HG03280 (cell line): ENCODE data around the gene USH1C.

Experiments used
- ATAC-seq: cut with Tn5 transposase; IDR thresholded peaks from one replicate; pipeline ENCODE4 v1.9.1; 2021; ENCODE audit warnings: mild to moderate bottlenecking, moderate library complexity; ENCODE audit not compliant: unreplicated experiment

Gene USH1C

DNA sequence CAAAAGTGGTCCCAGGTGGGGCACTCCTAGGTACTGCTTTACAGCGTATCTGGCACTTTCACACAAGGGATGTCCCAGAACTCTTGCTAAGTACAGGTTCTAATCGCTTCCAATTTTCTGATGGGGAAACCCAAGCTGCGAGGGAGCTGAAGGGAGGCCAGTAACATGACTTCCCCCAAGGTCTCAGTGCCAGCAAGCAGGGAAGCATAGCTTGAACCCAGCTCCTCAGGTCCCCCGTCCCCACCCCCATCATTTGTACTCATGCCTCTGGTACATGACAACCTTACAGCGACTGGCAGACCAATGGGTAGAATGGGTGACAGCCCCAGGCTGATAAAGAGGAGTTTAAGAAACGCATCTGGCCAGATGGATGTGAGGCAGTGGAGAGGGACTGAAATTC is 66.9 kb downstream of the USH1C start:
- no peak for ATAC-seq

DNA sequence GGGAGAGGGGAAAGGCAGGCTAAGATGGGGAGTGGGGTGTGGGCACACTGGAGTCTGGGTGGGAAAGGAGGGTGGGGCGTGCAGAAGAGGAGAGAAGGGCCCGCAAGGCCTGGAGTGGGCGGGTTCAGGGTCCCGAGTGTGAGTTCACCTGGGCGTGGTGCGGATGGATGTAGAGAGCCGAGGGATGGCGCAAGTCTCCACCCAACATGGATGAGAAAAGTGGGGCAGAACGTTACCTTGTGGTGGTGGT is 67.2 kb downstream of the USH1C start:
- no peak for ATAC-seq

DNA sequence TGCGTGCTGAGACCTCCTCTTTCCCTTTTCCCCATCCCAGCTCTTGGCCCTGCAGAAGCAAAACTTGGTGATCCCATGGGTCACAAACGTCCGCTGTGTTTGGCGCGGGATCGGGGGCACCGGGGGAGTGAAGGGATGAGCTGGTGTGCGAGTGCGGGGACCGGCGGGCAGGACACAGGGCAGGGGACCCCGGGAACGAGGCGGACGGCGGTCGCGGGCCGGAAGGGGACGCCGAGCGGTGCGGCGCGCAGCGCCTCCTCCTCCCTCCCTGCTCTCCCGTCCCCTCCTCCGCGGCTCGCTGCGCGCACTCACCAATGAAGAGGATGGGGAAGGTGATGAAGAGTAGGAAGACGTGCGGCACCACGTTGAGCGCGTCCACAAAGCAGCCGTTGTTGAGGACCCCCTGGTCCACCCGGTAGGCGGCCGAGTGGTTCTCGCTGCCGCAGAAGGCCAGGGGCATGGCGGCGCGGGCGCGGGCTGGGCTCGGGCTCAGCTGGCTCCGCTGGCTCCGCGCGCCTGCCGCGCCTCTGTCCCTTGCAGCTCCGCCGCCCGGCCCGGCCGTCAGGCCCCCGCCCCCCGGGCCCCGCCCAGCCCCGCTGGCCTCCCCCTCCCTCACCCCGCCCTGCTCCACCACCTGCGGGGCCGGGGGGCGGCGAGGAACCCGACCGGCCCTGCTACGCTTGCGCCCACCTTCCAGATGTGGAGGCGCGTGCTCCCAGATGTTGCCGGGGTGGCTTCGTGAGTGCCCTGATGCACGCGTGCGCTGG is 67.7 kb downstream of the USH1C start, which contains the start of gene ABCC8:
Gene ABCC8 (minus strand): TSS at position 529 of the 767 bp plus-strand sequence. CDS start 69 bp downstream, at position 460.
- no peak for ATAC-seq

DNA sequence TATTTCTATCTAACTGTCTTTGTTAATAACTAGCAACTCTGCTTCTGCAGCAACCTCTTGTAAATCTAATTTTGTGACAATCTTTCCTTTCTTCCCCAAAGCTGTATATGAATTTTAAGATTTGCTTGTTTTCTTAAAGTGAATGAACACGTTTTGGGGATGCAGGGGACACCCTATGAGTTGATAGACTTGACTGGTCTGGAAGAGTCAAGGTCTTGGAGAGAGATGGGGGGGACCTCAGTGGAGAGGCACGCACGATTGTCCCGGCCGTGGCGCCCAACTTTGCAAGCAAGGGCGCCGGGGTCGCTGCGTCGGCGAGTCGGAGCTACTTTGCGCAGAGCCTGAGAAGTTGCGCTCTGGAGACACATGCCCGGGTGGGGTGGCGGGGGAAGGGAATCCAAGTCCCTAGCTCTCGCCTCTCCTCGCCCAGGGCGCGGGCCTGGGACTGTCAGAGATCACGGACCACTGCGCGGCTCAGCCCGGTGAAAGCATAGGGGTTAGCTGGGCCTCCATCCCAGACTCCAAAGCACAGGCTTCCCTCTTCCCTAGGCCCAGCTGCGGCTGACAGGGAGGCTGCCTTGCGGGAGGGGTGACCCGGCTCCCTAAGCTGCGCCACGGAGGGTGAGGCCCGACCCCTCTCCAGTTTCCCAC is 68.4 kb downstream of the USH1C start:
- no peak for ATAC-seq

DNA sequence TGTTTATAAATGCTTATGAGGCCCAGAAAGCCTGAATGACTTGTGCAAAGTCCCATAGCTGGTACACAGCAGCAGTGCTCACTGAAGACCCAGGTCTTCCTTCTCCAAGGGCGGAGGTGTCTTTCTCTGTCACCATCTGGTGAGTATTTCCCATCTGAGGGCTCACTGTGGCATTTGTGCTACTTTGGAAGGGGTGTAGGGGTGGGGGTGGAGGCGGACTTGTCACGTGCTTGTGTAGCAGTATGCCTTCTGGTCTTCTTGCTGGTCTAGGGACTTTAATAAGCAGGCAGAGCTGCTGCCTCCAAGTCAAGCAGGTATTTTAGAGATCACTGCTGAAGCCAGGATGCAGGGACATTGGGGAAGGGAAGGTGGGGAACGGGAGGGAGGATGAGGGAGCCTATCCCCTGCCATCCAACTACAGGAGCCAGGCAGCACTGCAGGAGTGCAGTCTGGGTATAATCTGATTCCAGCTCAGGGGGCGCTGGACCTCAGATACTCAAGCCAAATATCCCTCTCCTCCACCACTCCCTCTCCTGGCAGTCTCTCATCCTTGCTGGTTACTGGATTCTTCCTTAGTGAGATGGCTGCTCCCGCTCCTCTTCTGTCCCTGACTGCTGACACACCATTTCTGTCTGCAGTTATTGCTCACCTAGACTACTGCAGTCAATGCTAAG is 71.0 kb downstream of the USH1C start:
- no peak for ATAC-seq

DNA sequence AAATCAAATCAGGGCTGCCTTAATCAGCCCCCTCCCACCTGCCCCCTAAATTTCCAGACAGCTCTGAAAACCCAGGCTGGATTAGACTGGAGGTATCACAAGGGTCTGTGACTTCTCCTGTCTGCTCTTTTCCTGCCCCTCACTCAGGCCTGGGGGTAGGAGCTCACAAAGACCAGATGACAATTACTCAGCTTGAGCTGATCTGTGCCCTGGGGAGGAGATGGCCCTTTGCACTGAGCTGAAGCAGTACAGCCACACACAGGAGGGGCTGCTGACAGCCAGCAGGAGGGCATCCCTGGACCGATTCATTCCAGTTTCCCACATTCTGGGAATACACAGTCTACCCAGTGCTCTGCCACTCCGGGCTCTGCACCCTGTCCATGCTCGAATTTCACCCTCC is 71.7 kb downstream of the USH1C start:
- no peak for ATAC-seq

DNA sequence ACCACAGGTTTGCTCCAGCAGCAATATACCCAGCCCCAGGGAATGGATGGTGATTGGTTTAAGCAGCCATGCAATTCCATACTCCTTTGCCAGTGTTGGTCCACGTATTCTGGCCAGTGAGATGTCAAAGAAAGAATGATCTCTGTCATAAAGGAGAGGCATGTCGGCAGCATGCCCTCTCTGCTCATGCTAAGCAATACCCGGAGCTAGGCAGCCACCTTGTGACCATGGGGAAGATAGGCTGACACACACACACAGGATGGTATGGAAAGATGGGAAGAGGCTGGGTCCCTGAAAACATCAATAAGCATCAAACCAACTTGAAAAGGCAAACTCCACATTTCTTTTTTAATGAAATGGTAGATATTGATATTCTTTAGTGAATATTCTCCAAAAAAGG is 72.7 kb downstream of the USH1C start:
- ATAC-seq, result no peak

DNA sequence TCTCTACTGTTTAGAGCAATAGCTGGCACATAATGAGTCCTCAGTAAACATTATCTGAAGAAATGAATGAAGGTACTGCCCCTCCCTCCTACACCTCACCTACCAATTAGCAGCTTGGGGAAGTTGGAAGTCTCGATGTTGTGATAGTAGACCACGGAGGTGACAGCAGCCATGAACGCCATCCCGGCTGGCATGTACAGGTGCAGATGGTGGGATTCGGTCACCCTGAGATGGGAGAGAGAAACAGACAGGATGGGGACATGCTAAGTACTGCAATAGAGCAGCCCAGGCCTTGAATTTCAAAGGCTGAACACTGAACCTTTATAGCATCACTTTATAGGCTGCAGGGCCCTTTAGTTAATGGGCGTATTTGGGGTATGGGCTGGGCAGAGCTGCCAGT is 74.2 kb downstream of the USH1C start:
- ATAC-seq, result no peak

DNA sequence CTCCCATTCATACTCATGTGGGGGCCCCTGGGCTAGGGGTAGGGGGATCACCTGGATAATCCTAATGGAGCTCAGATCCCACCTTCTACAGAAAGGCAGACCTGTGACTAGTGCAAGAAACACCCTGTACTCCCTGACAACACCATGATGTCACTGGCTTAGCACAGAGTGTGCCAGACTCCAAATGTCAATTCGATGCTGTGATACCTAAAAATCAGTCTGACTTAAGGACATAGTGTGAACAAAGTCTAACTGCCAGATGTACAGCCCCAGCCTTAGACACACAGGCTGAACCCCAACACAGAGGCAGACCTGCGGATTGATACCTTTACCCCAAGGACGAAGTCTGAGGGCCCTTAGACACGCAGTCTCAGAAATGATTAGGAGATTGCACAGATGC is 76.1 kb downstream of the USH1C start:
- no peak for ATAC-seq

DNA sequence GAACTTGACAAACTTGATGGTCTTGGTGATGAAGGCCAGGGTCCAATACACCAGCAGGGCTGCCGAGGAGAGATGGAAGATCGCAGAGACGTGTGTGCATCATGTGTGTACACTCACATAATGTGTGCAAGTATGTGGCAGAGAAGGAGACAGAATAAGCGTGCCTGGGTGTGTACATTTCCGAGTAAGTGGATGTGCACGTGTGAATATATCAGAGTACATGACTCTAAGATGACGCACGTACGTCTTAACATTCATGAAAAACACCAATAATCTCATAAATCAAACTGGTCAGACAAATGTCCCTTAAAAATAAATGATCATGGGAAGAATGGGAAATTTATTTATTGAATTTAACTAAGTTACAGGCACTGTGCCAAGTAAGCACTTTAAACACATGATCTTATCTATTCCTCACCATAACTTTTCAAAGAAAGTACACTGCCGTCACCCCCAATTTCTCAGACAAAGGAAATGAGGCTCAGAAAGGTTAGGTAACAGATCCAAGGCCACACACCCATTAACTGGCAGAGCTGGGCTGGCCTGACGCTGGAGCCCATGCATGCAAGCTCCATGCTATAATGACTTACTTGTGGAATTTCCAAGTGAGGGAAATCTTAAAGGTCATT is 80.6 kb downstream of the USH1C start:
- no peak for ATAC-seq

DNA sequence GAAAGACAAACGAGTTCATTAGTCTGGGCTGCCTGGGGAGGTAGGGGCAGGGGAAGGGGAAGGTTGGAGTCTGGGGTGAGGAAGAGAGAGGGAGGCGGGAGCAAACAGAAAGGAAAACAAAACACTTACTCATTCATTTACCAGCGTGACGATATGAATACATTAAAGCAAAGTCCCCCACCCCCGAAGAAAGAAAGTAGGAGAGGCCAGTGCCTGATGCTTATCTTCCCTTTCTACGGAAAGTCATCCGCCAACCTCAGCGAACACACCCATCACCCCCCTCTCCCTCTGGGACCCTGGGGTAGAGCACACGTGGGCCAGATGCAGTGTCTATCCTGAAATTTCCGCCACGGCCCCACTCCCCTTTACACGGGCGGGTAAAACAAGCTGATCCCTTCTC is 81.3 kb downstream of the USH1C start:
- no peak for ATAC-seq

DNA sequence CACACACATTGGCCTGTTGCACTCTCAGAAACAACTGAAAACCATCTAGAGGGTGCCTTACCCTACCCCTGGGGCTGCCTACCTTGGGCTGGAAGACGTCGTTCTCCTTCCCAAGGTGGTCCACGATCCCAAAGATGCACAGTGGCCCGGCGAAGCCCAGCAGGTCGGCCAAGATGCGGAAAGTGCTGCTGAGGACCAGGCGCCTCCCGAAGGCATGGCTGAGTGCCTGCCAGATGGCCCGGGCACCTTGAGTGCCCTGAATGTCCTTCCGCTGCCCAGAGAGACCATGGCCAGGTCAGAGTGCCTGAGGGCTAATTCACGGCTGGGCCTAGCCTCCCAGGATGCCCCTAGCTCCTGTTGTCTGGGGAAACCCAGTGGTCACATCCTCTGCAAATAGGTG is 83.8 kb downstream of the USH1C start:
- no peak for ATAC-seq

DNA sequence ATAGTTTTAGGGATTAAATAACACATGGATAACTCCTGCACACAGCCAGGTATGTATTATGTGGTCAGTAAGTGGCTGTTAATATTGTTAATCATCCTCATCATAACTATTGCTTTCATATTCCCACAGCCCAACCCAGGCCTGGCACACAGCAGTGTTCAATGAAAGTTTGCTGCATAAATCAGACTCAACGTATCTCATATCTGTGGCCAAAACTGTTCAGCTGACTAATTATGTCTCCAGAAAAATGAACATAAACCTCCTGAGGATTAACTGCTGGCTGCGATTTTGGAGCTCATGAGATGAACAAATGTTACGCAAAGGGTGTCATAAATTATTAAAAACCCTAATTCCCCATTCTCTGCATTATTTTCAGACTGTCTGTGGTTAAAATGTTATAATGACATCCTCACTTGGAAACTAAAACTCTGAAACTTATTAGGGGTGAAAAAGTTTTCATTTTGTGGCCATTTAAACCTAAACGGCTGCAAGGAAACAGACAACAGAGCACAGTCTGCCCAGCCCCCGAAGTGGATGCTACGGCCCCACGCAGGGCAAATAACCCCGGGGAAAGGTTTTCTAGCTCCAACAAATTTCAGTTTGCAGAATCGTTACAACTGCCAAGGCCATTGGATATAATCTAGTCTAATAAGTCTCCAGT is 84.8 kb downstream of the USH1C start:
- no peak for ATAC-seq

DNA sequence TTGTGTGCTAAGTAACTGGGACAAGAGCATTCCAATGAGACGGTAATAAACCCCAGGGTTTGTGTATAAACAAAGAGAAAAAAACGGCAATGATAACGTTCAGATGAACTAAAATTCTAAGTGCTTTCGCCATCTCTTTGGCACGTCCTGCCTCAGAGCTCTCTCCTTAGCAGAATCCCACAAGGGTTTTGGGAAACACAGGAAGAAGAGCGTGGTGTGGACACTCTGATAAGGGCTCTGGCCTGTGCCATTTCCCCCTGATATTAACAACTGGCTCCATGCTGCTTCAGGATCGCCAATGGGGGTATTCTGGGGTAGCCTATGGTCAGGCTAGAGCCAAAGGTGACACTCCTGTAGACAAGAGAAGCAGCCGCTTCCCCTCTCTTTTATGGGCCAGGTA is 85.9 kb downstream of the USH1C start:
- ATAC-seq, result no peak

DNA sequence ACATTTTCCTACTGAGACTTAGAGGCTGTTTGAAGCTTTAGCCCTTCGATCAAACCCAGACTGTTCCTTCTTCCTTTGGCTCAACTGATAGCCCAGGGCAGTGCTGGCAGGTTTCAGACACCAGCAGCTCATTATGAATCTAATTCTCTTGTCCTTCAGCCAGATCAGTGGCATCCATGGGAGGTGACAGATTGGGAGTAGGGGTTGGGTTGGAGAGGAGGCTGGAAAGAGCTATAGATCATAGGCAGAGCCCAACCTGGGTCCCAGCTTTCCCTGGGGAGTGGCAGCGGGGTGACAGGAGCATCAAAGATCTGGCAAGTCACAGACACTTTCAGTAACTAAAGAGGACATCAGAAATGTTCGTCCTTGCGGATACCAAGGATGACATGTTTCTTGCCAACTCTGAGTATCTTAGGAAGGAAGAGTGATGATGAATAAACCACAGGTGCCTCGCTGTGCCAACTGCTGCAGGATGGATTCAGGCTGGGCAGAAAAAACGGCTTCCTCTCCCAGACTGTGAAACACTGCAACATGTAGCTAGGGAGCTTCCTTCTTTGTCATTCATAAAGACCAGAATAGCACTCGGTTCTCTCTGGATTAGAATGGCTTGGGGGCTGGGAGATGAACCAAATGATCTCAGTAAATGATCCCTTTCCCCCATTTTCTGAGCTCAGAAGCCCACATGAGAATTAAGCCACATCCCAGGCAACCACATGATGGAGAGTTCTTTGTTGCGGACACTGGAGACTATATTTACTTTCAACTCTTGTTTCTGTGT is 86.6 kb downstream of the USH1C start:
- ATAC-seq, result no peak

DNA sequence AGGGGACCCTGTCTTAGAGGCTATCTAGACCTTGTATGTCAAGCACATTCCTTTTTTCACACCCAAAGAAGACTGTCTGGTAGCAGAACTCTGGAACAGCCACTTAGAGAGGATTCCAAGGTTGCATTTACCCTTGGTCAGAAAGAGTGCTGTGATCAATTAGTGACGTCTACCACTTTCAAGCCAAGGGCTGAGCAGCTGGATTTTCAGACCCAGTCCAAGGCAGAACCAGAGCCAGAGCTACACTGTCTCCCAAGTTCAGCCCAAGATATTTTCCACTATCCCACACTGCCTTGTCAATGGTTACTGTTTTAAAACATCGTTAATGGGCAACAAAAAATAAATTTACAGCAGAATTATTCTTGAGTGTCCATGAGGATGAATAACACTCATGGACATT is 91.5 kb downstream of the USH1C start:
- ATAC-seq, result no peak

DNA sequence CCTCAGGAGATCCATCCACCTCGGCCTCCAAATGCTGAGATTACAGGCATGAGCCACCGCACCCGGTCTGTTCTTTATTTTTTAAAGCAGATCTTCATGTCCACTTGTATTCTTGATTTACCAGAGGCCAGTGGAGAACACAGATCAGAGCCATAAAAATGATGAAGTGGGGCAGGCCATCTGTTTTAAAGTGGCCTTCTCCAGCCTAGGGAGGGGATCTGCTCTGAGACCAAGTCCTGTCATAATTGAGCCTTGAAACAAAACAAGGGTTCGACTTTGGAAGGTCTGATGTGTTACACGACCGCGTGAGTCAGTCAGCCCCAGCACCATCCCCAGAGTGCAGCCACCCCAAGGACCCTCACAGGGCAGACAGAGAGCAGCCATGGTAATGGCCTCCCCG is 95.1 kb downstream of the USH1C start:
- ATAC-seq, result no peak

DNA sequence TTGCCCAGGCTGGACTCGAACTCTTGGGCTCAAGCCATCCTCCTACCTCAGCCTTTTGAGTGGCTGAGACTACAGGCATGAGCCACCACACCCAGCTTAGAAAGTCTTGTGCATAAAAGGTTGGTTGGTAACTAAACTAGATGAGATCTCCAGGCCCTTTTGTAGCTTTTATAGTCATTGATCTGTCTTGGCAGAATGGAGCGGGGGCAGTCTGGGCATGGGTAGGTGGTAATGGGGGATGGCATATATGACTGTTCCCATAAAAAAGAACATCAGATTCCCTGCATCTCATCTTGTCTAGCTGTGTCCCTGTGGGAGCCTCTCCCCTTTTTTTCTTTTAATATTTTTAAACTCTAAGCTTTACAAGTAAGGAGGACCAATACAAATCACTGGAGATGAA is 97.7 kb downstream of the USH1C start:
- ATAC-seq, result no peak

DNA sequence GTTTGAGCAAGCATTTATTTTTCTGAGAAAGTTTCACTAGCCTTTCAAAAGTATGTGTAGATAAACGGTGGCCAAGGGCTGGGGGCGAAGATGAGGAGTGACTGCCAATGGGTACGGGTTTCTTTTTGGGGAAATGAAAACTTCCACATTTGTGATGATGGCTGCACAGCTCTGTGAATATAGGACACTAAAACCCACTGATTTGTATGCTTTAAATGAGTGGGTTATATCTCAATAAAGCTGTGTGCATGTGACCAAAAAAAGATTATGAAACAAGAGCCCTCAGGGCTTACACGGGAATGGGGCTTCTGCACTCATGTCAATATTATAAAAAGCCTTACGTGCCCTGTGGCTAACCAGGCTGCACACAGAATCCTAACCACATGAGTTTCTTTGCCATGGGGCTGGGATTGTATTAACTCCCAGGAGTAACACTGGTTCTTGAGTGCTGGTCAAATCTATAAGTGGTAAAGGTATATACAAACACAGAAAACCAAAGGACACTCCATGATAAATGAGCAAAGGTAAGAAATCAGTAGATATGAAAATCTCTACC is 98.9 kb downstream of the USH1C start:
- no peak for ATAC-seq

DNA sequence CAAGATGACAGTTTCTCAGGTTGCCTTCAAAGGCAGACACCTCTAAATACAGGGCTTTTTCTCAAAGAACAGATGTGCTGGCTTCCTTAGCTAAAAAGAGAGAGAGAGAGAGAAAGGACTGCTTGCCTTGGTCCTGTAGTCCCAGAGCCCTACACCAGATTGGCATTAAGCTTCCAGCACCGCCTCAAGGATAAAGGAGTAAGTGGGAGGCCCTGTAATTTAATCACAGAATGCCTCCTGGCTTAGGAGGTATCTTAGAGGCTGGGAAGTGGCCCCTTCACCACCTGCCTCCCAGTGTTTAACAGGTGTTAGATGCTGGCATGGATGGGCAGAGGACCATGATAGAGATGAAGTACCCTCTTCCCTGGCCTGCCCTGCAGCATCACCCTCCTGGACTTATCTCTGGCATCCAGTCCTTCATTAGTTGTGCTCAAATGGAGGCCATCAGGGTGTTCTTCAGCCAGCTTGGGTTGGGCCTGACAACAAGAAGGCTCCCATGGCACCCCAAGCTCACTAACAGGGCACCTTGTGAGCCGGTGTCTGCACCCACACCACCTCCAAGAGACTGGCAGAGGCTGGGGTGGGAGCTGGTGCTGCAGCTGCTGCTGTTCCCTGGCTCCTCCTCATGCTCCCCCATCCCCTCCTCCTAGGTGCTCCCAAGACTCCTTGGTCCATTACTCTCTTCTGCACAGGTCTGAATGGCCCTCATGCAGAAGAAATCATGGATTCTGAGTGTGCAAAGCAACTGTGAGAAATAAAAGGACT is 100.1 kb downstream of the USH1C start:
- no peak for ATAC-seq
